Uterus (tissue), 2 donors: ENCODE results near the gene TNFRSF25.
"Not testable (repeated sequence)": the region's sequence is repeated elsewhere in the genome, so short reads cannot be mapped to it uniquely, and the experiment has no call there.

ENCODE experiments used
- CTCF ChIP-seq, 4 experiments: fragments of 200-600 bp in 2 of 4; fragments of 450-650 bp in 2 of 4; sonication (generic) in 2 of 4; IDR thresholded peaks; one replicate each; pipeline ENCODE4 v1.5.1; 2016 to 2019; ENCODE audit warnings: antibody characterized with exemption in 4 of 4, mild to moderate bottlenecking in 2 of 4, moderate library complexity in 1 of 4
- POLR2A ChIP-seq, 2 donors: fragments of 450-650 bp; IDR thresholded peaks; one replicate each; pipeline ENCODE4 v1.6.1; 2016; ENCODE audit warnings: antibody characterized with exemption in 2 of 2, mild to moderate bottlenecking in 1 of 2, moderate library complexity in 1 of 2

- TF ChIP-seq CTCF, POLR2A (IDR thresholded peaks at IDR 0.05): not testable (repeated sequence)
Measured at GRCh38 chr1:6436277-6436676, 29.7 kb downstream of the TNFRSF25 start.
